ENCODE measurements around the gene OR4F15. TPM values are rescaled to one million over a fixed set of nuclear protein-coding genes. Genes with fewer than 3 reads are reported as not detected.
"Not testable (repeated sequence)": the region's sequence is repeated elsewhere in the genome, so short reads cannot be mapped to it uniquely, and the experiment has no call there.

The OR4F15 gene
- total RNA-seq, 4 donors from 2014 or later = not detected

DNA sequence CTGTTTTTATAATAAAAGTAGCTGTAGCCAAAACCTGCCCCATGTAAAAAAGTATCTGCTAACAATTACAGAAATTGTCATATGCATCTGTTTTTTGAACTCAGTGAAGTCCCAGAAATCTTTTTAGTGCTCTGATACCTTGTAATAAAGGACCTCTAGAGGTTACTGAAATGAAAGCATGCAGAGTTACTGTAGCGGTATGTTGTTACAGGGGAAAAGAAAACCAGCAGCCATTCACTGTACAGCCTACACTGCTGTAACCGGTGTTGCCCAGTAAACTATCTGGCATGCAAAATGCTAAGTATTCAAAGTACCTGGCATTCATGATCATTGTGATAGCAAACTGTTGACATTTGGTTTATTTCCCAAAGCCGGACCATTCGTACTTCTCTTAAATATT, 21.3 kb upstream of the OR4F15 start:
- H3K9me3 ChIP-seq; H3K4me1 ChIP-seq; intact Hi-C loops (cut with DNase I); DNase-seq; H3K4me3 ChIP-seq (replicated peaks in 1 of 3); H3K27ac ChIP-seq; H3K36me3 ChIP-seq; H3K27me3 ChIP-seq: not testable (repeated sequence)
- 11 to 25% methylated on average over 2 of the region's 4 CpGs for WGBS, 2 donors

DNA sequence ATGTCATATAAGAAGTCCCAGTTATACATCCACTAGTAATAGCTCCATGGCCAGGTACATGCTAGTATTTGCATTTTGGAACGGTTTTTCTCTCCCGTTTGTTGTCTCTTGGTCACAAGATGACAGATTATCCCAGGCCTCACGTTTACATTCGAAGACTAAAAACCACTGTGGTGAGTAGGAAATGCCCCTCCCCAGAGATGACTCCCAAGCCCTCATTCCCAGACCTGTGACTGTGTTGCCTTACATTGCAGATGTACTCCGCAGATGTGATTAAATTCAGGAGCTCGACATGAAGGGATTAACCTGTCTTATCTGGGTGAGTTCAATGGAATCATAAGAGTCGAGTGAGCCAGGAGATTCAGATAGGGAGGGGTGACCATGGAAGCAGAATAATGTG, 18.0 kb upstream of the OR4F15 start:
- DNase-seq; H3K27me3 ChIP-seq; intact Hi-C loops (cut with DNase I); H3K4me1 ChIP-seq; H3K9me3 ChIP-seq; H3K27ac ChIP-seq; H3K4me3 ChIP-seq (replicated peaks in 1 of 3); H3K36me3 ChIP-seq: not testable (repeated sequence)
- WGBS, 2 donors = 70 to 76% methylated on average over 7 of the region's 7 CpGs

DNA sequence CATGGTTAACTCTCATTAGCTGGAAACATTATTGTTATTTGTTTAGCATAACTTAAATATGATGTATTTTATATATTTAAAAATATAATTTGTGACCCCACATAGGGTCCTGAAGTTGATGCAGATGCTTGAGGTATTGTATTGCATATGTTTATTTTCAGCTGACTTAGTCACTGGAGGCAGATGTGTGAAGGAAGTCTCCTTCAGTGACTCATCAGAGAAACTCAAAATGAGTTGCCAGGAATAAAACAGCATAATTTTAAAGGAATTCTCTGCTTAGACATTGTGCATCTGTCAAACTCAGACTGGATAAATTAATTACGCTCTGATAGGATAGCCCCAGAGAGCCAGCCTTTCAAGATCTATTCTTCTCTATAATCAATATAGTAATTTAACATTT, 16.5 kb upstream of the OR4F15 start:
- WGBS, 2 donors = 80 to 86% methylated on average over 1 of the region's 1 CpG
- no peaks in the 10 kb centered on the region for H3K4me1 ChIP-seq
- no peak overlapping the region for H3K27ac ChIP-seq
- no peak overlapping the region for H3K4me3 ChIP-seq (replicated peaks in 1 of 3)
- H3K9me3 ChIP-seq = no peaks in the 10 kb centered on the region
- no peaks in the 10 kb centered on the region for H3K27me3 ChIP-seq
- DNase-seq = no peak
- no peaks in the 10 kb centered on the region for H3K36me3 ChIP-seq
- intact Hi-C loops (cut with DNase I) = no loop called here
- no peak for TF ChIP-seq POLR2A (IDR thresholded peaks at IDR 0.05)
- TF ChIP-seq, protein P1, sequence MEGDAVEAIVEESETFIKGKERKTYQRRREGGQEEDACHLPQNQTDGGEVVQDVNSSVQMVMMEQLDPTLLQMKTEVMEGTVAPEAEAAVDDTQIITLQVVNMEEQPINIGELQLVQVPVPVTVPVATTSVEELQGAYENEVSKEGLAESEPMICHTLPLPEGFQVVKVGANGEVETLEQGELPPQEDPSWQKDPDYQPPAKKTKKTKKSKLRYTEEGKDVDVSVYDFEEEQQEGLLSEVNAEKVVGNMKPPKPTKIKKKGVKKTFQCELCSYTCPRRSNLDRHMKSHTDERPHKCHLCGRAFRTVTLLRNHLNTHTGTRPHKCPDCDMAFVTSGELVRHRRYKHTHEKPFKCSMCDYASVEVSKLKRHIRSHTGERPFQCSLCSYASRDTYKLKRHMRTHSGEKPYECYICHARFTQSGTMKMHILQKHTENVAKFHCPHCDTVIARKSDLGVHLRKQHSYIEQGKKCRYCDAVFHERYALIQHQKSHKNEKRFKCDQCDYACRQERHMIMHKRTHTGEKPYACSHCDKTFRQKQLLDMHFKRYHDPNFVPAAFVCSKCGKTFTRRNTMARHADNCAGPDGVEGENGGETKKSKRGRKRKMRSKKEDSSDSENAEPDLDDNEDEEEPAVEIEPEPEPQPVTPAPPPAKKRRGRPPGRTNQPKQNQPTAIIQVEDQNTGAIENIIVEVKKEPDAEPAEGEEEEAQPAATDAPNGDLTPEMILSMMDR (IDR thresholded peaks at IDR 0.05) = no peak

DNA sequence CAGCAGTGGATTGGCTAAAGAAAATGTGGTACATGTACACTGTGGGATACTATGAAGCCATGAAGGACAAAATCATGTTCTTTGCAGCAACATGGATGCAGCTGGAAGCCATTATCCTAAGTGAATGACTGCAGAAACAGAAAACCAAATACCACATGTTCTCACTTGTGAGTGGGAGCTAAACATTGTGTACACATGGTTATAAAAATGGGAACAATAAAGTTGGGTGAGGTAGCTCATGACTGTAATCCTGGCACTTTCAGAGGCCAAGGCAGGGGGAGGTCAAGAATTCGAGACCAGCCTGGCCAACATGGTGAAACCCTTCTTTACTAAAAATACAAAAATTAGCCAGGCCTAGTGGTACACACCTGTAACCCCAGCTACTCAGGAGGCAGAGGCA, 12.3 kb upstream of the OR4F15 start:
- Histone ChIP-seq H3K4me1 (no peaks in the 10 kb centered on the region), H3K9me3 (no peaks in the 10 kb centered on the region), H3K36me3 (no peaks in the 10 kb centered on the region), H3K4me3 (replicated peaks in 1 of 3) (no peak overlapping the region), H3K27ac (no peak overlapping the region), H3K27me3 (no peaks in the 10 kb centered on the region)
- TF ChIP-seq POLR2A (IDR thresholded peaks at IDR 0.05) = no peak
- TF ChIP-seq, protein P1 (IDR thresholded peaks at IDR 0.05) = no peak
- WGBS, 2 donors = 72 to 91% methylated on average over 1 of the region's 1 CpG
- intact Hi-C loops (cut with DNase I) = no loop called here
- DNase-seq = no peak

DNA sequence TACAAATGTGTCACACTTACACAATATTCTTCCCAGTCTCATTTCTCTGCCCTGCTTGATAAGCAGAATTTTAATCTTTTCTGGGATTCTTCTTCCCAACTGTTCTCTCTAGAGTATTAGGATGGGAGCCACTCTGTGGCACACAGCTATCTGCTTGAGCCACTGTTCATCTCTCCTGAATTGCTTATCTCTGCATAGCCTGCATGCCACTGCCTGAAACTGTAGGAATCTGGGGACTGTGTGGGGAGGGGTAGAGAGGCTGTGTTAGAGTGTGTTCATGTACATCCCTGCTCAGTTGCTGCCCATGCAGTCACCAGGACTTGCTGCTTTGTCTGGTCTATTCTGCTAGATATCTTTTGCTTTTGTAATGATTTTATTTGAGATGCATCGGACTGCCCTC, 11.0 kb upstream of the OR4F15 start:
- TF ChIP-seq POLR2A (IDR thresholded peaks at IDR 0.05) = no peak
- TF ChIP-seq, protein P1 (IDR thresholded peaks at IDR 0.05) = no peak
- DNase-seq = no peak
- no peaks in the 10 kb centered on the region for H3K27me3 ChIP-seq
- H3K36me3 ChIP-seq = no peaks in the 10 kb centered on the region
- no peak overlapping the region for H3K27ac ChIP-seq
- no peak overlapping the region for H3K4me3 ChIP-seq (replicated peaks in 1 of 3)
- 85 to 94% methylated on average over 1 of the region's 1 CpG for WGBS, 2 donors
- no peaks in the 10 kb centered on the region for H3K9me3 ChIP-seq
- no peaks in the 10 kb centered on the region for H3K4me1 ChIP-seq
- intact Hi-C loops (cut with DNase I) = no loop called here

DNA sequence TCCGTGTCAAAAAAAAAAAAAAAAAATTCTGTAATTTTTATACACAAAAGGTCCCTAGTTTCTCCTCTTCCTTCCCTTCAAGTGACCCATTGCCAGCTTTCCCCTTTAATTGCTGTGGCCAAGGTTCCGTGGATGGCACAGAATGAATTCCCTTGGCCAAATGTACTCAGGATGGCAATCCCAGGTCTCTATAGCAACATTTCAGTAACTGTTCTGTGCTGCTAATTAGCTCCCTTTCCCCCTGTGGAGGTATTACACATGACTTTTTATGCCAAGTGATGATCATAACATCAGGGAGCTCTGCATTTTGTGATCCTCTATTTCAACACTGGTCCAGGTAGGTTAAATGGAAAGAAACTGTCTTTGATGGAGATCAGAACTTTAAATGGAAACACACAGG, 8.8 kb upstream of the OR4F15 start, which contains the start of gene OR4F6:
Gene OR4F6 (plus strand): TSS at position 301 of the 400 bp plus-strand sequence. CDS start 2,211 bp downstream, outside the sequence.
- H3K9me3 ChIP-seq = no peaks in the 10 kb centered on the region
- no peaks in the 10 kb centered on the region for H3K4me1 ChIP-seq
- TF ChIP-seq, protein P1 (IDR thresholded peaks at IDR 0.05) = no peak
- TF ChIP-seq POLR2A (IDR thresholded peaks at IDR 0.05) = no peak
- H3K4me3 ChIP-seq (replicated peaks in 1 of 3) = no peak within 1 kb of the TSS
- no peaks in the 10 kb centered on the region for H3K27me3 ChIP-seq
- DNase-seq = no peak
- no peak within 1 kb of the TSS for H3K27ac ChIP-seq
- intact Hi-C loops (cut with DNase I) = no loop called here
- WGBS, 2 donors = 96% methylated on average over 2 of the region's 2 CpGs
- H3K36me3 ChIP-seq = no peaks in the 10 kb centered on the region
